NCI-H446 treated with DMSO at 0.1 percent for 48 hours (cell line): Measurements from ENCODE around the gene CDX1.

ENCODE experiments used
- DNase-seq: peaks from one replicate; lab custom pipeline; 2025; lab: John Stamatoyannopoulos, UW

CDX1 gene

DNA sequence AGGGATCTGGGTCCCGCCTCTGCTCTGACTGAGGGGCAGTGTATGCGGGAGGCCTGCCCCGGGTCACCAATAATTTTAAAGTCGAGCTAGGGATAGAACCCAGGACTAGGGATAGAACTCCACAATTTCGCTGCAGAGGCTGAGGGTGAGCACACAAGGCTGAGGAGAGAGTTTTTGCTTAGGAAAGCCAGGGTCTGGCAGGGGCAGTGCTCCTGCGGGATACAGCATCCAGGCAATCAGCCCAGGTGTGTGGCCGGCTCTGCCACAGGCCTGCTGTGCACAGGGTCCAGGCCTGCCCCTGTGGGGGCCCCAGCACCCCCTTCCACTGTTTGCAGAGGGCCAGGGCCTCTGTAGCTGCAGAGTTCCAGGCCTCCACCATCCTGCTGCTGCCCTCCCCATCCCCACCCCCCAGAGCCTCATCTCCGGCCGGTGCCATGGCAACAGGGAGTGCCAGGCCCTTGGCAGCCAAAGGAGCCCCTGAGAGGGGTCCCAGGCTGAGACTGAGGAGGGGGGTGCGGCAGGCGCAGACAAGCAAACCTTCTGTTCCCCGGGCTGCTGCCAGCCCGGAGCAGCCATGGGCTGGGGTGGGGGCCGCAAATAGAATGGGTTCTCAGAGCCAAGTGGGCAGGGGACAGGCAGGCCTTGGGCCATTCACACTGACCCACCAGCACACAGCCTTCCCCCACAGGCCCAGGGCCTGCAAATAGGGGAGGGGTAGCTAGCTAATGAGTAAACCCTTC lies 19.5 kb upstream of the CDX1 start:
- peak; percentile 66 for DNase-seq

DNA sequence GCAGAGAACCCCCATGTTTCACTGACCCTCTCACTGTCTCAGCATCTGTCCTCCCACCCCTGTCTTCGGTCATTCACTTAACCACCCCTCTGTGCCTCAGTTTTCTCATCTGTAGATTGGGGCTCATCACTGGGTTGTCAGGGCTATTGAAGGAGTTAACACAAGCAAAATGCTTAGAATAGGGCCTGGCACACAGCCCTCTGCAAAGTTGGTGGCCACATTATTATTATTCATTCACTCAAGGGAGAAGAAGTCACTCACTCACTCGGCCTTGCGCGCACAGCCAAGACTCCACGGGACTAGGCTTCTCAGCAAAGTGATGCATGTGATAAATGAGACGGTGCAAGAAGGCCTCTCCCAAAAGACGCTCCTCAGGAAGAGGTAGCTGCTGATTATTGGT lies 18.9 kb upstream of the CDX1 start:
- peak; percentile 49 for DNase-seq

DNA sequence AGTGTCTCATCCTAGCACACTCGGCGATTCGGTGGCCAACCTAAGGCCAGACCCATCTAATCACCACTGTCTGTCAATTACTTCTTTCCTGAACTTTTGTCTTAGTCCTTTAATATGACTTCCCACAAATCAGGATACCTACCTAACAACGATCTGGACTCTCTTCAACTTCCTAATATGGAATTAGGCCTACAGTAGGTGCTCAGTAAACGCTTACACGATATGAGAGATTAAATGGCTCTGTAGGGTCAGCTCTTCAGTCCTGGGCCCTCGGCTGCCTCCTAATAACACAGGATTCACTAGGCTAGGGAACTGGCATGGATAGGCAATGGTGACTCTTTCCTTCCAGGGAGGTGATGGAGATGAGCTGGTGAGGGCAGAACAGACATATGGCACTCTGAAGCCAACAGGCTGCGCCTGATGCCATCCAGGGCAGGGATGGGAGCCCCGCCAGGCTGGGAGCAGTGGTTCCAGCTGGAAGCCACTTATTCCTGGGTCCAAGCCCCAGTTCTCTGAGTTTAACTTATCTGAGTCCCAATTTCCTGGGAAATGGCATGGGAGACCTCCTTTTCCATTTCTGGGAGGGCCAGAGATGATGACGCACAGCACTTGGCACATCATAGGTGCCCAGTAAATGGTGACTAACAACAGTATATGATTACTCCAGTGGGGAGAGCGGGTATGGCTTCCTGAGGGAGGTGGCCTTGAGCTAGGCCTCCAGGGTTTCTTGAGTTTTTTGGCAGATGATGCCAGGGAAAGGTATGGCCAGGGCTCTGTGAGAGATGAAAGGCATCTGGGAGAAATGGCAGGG lies 18.3 kb upstream of the CDX1 start:
- peak; percentile 86 for DNase-seq

DNA sequence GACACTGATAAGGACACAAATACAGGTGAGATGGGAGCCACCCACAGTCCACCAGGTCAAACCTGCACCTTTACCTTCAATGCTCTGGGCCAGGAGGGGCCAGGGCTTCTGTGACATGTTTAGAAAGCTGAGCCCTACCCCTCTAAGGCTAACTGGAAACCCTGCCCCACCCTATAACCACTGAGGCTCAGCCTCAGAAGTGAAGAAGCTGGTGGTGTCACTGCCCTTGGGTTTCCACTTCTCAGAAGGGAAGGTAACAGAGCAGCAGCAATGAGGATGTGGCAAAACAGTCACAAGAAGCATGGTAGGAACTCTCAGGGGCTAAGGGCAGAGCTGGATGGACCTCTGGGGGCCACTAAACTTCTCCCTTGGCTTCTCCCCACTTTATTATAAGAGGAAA lies 17.0 kb upstream of the CDX1 start:
- no peak for DNase-seq

DNA sequence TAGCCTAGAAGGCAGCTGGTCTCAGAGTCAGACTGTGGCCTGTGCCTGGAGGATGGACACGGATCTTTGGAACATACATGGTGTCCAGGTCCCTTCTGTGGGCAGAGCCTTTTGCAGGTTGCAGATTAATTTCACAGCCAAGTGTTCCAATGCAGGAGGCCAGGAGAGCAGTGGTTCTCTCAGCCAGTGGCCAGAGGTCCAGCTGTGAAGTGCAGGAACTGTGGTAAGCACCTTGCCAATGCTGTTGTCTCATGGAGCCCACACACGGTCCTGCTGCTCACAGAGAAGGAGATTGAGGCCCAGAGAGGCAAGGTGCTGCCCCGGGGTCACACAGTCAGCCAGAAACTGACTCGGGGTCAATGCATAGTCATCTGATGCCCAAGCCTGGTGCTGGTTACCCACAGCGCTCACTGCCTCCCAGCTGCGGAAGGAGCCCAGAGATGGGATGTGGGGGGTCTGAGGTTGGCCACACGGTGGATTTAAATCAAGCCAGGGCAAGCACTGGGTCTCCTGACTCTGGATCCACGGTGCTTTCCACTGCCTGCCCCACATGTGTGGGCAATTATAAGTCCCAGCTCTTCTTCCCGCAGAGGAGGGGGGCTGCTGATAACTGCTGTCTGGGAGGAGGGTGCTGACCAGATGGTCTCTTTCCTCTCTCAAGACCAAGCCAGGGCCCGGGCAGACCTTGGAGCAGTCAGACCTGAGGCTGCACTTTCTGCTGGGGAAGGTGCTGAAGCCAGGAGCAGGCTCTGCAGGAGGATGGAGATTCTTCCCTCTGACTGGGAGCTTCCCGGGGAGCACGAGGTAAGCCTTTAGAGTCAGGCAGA lies 13.7 kb upstream of the CDX1 start:
- no peak for DNase-seq

DNA sequence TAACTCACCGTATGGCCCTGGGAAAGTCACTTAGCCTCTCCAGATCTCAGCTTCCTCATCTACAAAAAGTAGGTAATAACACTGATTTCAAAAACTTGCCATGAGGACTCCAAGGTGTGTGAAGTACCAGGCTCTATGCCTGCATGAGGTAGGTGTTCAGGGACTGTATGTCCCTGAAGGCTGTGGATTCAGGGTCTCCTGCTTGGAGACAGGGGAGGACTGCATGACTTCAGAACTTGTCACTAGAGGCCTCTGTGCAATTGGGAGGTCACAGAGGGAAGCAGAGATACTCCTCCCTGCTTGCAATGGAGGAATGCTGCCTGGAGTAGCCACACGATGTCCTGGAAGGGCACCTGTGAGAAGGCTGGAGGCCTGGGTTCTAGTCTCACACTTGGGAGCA lies 13.1 kb upstream of the CDX1 start:
- no peak for DNase-seq

DNA sequence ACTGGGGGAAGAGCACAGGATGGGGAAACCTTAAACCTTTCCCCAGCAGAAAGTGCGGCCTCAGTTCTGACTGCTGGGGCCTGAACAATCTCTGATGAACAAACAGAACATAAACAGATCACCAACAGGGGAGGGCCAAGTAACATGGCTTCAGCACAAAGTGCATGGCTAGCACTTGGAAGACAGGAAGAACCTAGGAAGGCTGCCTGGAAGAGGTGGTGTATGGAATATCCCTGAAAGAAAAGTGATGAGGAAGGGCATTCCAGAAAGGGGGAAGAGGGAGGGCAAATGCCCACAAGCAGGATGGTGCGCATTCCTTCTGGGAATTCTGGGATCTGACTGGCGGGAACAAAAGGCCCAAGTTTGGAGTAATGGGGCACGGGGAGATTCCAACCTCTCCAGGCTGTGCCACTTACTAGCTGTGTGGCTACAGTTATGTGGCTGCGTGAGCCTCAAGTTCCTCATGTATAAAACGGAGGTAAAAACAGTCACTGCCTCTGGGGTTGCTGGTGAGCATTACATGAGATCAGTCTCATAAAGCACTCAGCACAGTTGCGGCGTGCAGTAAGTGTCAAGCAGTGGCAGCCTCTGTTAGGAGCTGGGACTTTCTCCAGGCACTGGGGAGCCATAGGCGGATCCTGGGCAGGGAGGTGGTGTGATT lies 12.5 kb upstream of the CDX1 start:
- DNase-seq: no peak

DNA sequence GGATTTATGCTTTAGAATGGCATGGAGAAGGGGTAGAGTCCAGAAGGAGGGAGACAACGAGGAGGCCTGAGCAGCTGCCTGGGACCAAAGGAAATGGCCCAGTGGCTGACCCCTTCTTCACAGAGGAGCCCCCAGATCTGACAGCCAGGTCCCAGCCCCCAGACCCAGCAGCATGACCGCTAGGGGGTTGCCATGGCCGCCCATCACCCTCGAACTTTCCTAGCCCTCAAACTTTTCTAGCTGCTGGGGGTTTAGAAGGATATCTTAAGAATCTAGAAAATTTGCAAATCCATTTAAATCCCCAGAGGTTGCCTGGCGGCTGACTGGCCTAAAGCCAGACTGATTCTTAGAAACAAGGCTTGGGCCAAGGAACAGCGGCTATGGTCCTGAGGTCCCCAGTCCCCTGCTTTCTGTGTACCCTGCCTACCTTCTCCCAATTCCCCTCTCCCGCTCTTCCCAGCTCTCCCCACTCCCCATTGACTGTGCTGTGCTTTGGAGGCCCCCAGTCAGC lies 11.9 kb upstream of the CDX1 start:
- DNase-seq: no peak

DNA sequence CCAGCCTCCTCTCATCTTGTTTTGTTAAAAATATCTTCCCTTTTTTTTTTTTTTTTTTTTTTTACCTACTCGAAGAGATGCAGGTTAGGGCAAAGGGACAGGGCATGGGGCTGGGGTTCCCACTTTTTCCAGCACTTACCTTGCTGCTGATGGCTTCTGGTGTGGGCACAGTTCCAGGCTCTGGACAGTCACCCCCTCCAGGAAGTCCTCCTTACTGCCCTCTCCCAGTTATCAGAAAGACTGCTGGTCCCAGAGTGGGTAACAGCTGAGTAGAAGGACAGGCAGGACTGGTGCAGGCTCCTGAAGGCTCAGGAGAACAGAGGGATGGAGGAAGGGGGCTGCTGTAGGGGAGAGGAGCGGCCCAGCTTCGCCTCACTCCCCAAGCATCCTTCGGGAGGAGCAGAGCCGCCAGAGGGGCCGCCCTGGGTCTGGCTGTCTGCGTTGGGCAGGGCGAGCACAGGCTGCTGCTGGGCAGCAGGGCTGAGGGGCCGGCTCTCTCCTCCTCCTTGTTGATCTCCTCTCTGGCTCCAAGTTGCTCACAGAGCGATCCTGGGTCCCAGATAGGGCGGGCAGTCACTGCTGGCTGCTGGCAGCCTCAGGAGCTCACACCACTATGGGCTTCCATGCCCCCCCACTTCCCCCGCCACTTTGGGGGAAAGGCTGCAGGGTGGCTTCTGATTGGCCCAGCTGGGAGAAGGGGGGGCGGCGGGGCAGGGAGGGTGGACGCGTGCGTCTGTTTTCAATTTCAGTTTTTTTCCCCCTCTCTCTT lies 11.1 kb upstream of the CDX1 start, which contains the start of gene PDGFRB:
Gene PDGFRB, minus strand, starts transcription at position 588 of the 769 bp plus-strand sequence. CDS start 18,798 bp downstream, outside the sequence.
- no peak for DNase-seq

DNA sequence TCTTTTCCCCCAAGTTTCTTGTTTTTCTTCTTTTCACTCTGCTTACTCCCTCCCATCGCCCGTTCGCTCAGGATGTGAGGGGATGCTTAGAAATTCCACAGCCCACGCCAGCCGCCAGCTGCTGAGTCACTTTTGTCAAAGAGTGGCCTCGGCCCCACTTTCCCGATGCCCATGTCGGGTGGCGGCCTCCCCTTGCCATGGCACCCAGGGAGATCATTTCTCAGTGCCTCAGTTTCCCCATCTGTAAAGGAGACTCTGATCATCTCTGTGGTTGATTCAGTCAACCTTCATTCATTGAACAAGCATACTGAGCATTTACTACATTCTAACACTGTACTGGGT lies 10.6 kb upstream of the CDX1 start:
- no peak for DNase-seq

DNA sequence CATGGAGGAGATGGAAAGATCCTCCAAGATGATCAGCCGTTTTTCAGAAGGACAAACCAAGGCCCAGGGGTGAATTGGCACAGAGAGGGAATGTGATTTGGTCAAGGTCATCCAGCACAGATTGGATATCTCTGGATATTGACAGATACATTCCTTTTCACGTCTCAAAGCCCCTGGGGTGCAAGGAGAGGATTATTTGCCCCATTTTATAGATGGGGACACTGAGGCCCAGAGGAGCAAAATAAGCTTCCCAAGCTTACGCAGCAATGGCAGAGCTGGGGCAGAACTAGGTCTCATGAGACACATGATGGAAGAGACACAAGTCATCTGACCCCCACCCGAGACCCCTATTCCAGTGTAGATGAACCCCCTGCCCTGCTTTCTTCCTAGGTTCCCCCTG lies 10.0 kb upstream of the CDX1 start:
- DNase-seq: no peak

DNA sequence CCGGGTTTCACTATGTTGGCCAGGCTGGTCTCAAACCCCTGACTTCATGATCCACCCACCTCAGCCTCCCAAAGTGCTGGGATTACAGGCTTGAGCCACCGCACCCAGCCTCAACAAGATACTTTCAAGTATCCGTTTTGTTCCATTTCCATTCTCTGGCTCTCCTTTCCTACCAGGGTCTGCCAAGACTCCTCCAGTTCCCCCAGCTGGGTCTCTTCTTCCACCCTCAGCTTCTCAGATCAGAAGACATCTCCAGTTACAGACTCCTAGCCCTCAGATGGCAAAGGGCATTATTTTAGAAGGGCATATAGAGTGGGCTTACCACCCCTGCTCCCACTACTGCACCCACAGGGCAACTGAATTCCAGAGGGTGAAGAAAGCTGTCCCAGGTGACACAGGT lies 9.4 kb upstream of the CDX1 start:
- DNase-seq: no peak

DNA sequence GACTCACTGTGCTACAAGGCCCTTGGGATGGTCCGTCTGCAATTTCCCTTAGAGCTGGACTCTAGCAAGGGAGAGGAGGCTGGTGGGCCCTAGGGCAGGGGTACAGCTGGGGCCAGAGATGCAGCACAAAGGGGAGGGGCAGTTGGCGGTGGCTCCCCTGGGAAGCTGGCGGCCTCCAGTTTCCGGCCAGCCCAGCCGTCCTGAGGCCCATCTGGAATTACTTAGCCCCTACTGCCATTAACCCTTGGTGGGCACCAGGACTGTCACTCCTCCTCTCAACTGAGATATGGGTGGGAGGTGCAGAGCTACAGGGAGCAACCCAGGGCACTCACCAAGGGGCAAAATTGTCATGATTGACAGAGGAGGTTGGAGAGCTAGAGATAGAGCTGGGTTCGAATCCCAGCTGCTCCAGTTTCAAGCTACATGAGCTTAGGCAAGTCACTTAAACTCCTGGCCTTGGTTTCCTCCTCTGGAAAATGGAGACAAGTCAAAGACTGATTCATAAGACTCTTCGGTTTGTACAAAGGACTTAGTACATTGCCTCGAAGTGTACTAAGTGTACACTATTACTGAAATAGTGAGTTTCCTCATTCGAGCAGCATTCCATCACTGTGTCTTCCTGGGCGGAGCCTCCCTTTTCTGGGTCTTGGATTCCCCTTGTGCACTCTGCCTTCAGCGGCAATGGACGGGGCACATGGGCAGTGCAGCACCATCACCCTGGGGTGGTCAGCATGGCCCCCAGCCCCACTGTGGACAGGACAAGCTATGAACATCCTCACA lies 8.2 kb upstream of the CDX1 start:
- DNase-seq: no peak

DNA sequence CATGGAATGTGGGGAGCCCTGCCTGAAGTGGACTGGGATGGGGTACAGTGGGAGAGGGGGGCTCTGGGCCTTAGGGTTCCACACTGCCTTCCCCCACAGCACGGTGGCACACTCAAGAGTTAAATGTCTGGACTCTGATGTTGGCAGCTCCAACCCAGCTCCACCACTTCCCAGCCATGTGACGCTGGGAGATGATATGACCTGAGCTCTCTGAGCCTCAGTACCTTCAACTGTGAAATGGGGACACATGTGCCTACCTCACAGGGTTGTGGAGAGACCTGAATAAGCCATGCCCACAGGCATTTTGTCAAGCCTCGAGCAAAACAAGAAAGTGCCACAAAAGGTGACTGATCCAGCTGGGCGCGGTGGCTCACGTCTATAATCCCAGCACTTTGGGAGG lies 7.5 kb upstream of the CDX1 start:
- no peak for DNase-seq

DNA sequence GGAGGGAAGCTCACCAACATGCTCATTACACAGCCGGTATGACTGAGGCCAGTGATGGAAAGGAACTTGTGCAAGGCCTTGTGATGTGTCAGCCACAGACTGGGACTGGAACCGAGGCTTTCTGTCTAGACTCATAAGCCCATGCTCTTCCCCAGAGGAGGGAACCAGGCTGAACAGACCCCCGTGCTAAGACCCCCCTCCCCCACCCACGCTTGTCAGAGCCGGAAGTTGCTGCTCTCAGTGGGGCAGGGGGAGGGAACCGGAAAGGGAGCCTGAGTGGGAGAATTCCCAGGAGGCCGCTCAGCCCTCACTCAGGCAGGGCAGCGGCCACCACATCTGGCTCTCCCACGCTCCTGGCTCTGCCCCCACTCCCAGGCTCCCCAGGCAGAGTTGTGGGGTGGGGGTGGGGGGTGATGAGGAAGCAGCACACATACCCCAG lies 6.8 kb upstream of the CDX1 start:
- DNase-seq: no peak

DNA sequence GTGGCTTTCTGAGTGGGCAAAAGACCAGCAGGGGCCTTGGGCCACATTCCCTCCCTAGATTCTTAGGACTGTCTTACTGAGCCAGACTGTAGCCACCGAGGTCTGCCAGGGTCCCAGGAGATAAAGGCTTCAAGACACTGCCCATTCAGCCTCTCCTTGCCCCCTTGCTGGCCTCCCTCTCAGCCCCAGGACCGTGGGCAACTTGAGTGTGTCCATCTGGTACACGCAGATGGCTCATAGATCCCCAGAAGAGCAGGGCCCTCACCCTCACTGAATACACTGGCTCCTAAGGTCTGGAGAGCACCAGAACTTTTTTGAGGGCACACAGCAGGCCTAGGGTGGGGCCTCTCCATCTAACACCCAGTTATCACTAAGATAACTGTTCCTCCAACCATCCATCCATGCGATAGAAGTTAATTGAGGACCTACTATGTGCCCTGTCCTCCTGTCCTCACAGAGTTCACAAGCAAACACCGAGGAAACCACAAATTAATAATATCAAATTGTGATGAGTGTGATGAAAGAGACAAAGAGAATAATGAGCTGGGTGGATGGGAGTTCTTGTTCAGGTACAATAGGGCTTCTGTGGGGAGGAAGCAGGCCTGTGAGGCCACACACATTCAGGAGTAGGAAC lies 6.0 kb upstream of the CDX1 start:
- no peak for DNase-seq

DNA sequence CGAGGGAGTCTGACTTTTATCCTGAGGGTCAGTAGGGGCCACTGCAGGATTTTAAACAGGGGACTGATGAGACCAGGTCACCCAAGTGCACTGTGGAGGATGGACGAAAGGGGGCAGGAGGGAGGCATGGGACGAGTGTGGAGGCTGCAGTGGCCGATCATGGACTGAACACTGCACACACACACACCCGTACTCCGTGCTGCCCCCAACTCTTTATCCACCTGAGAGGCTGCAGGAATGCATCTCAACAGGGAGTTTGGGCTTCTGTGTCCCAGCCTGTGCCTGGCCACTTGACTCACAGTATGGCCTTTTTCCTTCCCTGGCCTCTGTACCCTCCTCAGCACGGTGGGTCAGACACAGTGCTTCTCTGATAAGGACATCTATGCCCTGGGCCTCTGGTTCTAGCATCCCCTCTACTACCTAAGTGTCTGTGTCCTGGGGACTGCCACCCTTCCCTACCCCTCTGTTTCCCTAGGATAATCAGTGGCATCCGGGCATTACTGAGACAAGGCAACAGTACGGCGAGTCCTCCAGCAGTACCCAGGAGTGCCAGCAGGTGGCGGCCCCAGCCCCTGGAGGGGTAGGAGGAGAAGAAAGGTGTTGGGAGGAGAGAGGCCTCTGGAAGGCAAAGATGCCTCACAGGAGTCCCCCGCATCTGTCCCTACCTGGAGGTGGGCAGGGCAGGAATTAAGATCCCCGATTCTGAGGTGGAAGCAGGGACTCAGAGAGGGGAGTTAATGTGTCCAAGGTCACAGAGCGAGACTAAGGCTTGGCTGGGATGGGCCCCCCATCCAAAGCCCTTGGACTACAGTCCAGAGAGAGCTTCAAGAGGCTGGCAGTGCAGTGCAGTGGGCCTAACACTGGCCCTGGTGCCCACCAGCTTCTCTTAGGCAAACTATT lies 5.1 kb upstream of the CDX1 start:
- peak; percentile 23 for DNase-seq

DNA sequence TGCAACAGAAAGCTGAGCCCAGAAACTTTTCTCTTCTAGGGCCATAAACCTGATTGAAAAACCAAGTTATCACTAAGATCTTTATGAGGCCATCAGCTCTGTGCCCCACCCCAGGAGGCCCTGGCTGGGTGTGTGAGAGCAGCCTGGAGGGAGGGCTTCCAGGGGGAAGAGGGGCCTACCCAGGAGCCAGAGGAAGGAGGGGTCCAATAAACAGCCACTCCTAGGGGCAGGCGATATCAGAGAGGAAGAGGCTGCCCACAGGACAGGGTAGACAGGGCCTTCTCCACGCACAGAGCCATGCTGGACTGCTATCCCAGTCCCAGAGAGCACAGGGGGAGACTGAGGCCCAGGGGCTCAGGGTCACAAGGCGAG lies 4.5 kb upstream of the CDX1 start:
- DNase-seq: no peak

DNA sequence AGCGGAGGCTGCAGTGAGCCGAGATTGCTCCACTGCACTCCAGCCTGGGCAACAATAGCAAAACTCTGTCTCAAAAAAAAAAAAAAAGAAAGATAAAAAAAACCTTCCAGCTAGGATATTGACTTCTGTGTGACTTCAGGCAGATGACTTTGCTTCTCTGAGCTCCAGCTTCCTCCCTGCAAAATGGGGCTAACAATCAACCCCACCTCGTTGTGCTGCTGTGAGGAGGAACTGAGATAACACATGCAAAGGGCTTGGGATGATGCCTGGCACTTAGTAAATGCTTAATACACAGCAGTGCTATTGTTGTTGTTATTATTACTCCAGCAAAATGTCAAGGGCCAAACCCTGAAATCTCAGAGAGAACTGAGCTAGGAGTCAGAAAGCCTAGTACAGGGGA lies 3.5 kb upstream of the CDX1 start:
- DNase-seq: no peak
